ENCODE measurements around the gene NECAB2.

Gene NECAB2

DNA sequence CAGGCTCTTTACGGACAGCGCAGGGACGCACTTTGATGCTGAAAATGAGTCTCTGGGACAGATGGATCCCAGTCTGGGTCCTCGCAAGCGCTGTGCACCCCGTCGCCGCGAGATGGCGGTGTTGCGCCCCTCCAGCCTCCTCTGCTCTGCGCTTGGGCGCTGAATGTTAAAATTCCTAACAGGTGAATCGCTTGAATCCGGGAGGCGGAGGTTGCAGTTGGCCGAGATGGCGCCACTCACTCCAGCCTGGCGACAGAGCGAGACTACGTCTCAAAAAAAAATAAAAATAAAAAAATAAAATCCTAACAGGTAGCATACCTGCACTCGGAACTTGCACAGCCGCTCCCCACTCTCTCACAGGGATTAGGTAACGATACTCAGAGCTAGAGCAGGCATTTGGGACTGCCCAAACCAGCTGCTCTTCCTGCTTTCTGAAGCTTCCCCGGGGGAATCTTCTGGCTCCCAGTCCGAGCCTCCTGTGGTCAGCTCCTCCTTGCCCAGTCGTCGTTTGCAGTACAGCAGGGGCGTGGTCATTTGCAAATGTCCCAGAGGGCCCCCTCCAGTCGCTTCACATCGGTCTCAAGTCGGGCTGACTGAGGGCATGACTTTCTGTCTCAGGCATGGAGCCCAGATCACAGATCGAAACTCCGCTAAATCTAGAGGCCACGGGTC is 41.2 kb upstream of the NECAB2 start:
- TF ChIP-seq, protein P1, sequence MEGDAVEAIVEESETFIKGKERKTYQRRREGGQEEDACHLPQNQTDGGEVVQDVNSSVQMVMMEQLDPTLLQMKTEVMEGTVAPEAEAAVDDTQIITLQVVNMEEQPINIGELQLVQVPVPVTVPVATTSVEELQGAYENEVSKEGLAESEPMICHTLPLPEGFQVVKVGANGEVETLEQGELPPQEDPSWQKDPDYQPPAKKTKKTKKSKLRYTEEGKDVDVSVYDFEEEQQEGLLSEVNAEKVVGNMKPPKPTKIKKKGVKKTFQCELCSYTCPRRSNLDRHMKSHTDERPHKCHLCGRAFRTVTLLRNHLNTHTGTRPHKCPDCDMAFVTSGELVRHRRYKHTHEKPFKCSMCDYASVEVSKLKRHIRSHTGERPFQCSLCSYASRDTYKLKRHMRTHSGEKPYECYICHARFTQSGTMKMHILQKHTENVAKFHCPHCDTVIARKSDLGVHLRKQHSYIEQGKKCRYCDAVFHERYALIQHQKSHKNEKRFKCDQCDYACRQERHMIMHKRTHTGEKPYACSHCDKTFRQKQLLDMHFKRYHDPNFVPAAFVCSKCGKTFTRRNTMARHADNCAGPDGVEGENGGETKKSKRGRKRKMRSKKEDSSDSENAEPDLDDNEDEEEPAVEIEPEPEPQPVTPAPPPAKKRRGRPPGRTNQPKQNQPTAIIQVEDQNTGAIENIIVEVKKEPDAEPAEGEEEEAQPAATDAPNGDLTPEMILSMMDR (conservative IDR thresholded peaks at IDR 0.05; ENCODE audit: low read depth, low read length), result peak; percentile 96
- H3K4me3 ChIP-seq (ENCODE audit: low read length), result peak overlapping the region; percentile 49
- DNase-seq (ENCODE audit: low read depth), result no peak

DNA sequence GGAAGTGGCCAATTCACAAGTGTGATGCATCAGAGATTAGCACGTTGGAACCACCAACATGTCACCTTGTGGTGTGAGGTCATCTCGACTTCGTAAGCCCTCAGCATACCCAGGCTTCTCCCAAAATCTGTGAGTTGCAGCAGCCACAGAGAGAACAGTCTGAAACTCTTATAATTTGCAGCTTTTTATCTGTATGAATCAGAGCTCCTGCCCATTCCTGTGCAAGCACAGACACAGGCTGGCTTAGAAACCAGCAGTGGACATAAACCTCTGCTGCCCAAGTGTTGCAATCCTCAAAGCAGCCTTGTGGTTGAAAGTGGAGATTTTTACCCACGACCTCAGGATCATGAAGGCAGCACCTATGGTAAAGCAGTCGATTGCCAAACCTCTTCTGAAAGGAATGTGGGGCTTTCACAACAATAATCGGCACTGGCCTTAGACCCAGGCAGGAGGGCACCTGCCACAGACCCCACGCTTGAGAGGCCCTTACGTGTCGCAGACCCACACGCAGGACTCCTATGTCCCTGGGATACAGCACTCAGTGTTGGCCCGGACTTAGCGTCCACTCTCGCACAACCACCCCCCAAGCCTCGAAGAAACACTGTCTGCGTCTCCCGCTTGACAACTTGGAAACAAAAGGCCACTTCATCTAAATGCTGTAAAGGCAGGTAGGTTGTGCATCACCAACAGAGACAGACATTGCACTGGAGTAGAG is 39.5 kb upstream of the NECAB2 start:
- TF ChIP-seq, protein P1 (conservative IDR thresholded peaks at IDR 0.05; ENCODE audit: low read depth, low read length), result no peak
- DNase-seq (ENCODE audit: low read depth), result peak; percentile 33
- H3K4me3 ChIP-seq (ENCODE audit: low read length), result no peak overlapping the region

DNA sequence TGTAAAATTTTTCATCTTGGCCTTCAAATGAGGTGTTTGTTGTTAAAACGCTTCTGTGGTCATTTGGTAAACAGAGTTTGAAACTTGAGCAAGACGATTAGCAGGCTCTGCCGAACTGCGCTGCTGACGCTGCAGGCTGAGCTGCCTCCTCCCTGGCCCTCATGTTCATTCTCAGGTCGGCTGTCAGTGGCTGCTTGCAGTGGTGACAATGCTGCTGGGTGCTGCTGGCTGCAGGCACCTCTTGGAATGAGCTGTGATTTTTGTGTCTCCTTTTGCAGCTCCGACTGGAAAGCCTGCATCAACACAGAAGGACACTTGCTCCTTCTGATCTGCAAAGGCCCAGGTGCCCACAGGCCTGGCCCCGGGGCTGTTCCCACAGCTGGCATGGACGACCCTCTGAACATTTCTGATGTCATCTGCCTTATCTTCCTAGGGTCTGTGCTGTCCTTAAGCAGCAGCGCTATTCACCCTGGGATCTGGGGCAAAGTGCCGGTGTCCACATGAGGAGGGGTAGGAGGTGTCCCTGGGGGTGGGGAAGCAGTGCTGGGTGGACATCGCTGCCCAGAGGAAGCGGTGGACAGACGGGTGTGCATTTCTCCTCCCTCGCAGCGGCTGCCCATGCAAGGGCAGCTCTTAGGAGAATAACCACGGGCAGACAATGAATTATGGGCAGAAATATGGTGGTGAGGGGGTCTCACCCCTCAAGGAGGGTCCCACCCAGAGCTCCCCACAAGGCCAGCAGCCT is 38.1 kb upstream of the NECAB2 start:
- TF ChIP-seq, protein P1 (conservative IDR thresholded peaks at IDR 0.05; ENCODE audit: low read depth, low read length), result no peak
- DNase-seq (ENCODE audit: low read depth), result no peak
- H3K4me3 ChIP-seq (ENCODE audit: low read length), result no peak overlapping the region

DNA sequence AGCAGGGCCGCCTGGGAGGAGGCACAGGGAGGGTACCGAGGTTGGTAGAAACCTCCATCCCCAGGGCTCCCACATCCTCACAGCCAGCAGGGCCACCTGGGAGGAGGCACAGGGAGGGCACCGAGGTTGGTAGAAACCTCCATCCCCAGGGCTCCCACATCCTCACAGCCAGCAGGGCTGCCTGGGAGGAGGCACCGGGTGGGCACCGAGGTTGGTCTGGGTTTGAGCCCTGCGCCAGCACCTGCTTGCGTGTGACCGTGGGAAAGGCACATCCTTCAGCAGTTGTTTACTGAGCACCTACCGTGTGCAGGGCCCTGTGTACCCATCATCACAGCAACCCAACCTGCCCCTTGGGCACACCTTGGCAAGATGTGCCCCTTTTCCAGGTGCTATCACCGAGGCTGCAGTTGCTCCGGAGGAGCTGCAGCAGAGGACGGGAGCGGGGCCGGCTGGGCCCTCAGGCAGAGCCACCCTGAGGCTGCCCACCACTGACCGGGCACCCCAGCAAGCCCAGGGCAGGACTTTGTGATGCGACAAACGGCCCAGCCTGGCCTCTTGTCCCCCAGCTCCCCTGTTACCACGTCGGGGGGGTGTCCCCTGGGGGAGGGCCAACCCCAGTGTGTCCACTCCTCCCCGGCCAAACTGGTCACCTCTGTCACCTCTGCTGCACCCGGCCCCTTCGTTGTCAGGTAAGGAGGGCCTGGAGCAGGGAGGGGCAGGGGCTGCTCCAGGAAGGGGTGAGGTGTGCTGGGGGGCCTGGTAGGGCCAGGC is 37.1 kb upstream of the NECAB2 start:
- no peak for DNase-seq (ENCODE audit: low read depth)
- no peak overlapping the region for H3K4me3 ChIP-seq (ENCODE audit: low read length)
- TF ChIP-seq, protein P1 (conservative IDR thresholded peaks at IDR 0.05; ENCODE audit: low read depth, low read length), result no peak

DNA sequence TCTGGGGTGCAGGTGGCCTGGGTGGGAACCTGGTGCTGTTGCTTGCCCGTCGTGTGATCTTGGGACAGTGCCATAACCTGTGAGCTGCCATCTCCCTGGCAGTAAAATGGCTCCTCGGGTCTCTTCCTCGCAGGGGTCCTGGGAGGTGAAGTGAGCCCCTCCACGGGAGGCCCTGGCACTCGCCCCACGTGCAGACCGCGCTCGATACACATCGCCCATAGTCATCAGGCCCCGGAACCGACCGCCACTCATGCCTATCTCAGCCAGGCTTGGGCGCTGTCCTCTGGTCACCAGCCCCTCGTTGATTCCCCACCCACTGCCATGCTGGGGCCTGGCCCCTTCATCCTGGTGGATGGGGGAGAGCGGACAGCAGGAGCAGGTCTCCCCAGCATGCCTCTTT is 36.5 kb upstream of the NECAB2 start:
- no peak overlapping the region for H3K4me3 ChIP-seq (ENCODE audit: low read length)
- TF ChIP-seq, protein P1 (conservative IDR thresholded peaks at IDR 0.05; ENCODE audit: low read depth, low read length), result no peak
- no peak for DNase-seq (ENCODE audit: low read depth)

DNA sequence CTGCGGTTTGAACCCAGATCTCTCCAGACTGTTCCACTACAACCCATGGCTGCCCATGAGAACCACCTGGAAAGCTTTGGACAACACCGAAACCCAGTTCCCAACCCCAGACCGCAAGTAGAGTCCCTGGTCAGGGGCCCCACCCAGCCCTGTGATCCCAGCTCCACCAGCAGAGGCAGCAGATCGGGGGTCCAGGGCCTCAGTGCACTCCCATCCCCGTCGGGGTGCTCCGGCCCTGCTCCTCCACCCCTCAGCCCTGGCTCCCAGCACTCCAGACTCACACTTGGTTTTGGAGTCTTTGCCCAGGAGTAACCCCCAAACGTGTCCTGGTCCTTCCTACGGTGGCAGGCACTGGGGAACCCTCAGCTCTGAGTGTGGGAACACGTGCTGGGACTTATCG is 35.7 kb upstream of the NECAB2 start:
- no peak for DNase-seq (ENCODE audit: low read depth)
- TF ChIP-seq, protein P1 (conservative IDR thresholded peaks at IDR 0.05; ENCODE audit: low read depth, low read length), result no peak
- H3K4me3 ChIP-seq (ENCODE audit: low read length), result no peak overlapping the region
